ENCODE data around the gene HES6.

The HES6 gene

DNA sequence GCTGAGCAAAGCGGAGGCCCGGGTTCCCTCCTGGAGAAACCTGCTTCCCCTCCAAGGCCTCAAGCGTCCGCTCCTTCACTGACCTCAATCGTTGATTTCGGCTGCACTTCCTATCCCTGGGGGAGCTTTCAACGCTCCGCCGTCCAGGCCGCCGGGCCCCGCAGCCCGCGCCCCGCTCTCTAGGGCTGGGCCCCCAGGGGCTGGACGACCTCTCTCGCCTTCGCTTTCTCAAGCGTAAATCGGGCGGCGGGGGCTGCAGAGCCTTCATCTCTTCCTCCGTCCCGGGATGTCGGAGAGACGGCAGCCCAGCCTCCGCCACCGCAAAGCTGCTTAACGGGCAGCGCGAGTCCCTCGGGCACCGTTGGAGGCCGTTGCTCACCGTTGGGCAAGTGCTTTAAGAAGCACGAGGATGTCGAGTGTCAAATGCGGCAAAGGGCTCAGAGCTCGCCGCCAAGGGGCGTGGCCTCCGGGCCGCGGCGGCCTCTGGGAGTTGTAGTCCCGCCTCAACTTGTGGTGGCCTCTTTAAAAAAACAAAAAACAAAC, 8.5 kb downstream of the HES6 start:
- DNase-seq = peak; percentile 69

DNA sequence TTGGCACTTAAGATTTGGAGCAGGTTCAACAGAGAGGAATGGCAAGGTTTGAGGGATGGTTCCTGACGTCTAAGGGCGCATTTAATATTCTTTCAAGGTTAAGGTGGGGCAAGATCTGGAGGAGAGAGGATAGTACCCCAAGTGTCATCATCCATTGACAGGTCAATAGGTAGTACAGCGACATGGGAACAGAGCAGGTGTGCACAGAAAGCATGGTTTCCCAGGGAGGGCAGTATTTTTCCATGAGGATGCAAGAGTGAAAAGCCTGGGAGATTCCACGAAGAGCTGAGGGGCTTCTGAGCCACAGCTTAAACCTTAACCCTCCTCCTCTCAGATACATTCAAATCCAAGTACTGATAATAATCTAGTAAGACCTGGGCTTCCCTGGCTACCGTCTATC, 9.1 kb downstream of the HES6 start:
- DNase-seq = no peak

DNA sequence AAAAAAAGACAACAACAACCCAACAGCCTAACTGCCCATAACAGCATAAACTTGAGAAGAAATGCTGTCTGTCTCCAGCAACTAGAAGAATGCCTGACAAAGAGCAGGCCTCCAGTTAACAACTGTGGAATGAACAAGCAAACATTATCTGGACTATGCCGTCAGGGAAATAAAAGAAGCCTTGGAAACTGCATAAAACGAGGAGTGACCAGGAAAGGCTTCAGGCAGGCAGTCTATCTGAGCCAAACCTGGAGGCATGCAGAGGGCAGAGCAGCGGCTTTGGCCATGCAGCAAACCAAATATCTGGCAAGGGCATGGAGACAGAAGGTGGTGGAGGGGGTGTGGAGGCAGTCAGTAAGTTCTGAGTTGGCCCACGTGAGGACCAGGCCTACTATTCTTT, 11.1 kb downstream of the HES6 start:
- no peak for DNase-seq

DNA sequence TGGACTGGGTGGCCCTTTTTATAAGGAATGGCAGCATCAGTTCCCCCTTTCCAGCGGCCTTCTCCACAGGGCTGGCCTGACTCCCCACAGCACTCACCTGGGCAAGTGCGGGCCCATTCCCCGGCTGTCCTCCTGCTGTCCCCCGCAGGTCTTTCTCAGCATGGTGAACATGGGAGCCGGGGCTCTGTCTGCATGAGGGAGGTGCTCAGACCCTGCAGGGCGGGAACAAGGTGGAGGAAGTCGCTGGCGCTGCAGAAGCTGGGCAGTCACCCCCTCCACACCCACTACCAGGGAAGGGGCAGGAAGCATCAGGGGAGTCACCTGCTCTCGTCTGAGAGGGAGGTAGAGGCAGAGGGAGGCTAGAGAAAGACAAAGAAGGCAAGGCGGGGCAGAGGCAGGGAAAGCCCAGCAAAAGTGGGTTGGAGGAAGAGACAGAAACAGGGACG, 12.2 kb downstream of the HES6 start:
- DNase-seq = no peak

DNA sequence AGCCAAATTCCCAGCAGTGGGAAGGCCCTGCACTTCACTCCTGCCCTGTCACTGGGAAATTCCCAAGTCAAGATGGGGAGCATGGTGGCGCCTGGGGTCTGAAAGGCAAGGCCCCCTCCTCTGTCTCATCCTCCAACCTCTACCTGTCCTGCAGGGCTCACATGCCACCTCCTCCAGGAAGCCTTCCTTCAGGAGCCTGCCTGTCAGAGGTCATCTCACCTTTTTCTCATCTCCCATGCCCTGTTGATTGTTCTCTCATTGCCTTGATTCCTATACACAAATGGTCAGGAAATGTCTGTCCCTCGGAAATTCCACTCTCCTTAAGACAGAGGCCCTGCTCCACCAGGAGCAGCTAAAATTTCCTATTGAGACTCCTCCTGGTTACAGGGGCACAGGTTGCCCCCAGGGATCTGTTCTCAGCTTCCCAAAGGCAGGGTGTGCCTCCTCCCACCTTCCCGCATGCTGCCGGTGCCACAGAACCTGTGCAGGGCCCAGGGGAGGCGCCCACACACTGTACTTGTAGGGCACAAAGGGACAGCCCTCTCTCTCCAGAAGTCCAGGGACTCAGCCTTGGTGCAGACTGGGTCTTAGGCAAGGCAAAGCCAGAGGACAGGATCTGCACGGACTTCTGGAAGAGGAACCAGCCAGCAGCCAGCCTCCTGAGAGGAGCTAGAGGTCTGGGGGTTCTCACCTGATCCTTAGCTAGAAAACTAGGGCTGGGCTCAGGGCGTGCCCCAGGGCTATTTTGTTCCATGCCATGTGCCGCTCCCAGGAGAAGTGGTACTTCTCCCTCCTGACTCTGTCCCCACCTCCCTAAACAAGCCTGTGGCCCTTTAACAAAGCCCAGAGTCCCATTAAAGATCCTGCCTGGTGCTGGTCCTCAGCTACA, 12.9 kb downstream of the HES6 start:
- DNase-seq = no peak

DNA sequence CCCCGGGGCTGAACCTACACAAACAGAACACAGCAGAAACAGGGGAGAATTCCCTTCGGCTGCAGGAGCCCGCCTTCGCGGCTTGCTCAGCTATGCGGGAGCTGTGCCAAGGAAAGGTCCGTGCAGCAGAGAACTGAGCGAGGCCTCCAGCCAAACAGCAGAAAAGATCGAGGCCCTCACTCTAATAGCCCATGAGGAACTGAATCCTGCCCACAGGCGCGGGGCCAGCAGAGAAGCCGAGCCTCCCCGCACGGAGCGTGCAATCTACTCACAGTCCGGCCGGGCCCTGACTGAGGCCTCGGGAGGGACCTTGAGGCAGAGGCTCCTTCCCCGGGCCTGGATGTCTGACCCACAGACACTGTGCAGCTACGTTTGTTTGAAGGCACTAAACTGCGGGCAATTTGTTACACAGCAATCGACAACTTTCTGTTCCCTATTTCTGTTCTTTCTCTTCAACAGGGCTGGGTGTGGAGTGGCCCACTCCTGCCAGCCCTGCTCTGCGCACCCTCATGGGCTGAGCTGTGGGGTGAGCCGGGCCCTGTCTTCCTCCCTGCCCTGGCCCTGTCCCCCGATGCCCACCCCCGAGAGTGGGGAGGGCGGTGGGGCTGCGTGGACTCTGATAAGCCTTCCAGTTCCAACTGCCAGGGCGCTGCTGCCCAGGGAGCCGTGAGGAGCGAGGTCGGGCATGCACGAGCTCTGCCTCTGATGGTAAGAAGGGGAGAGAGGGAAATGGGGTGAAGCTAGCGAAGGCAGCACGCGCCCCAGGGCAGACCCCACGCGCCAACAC, 13.7 kb downstream of the HES6 start:
- no peak for DNase-seq

DNA sequence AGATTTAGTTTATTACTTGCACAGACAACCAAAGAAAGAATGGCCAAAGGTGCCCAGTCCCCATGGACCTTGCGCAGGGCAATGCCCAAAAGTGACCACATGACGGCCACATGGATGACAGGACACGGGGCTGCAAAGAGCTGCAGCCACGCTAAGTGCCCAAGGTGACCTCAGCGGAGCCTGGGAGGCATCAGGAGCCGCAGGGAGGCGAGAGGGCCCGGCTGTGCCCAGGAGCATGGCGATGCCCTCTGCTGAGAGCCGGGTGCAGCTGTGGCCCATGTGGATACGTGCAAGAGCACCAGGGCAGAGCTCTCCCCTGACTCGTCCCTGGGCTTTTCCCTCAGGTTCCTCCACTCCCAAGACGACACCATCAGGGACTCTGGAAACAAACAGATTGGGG, 14.7 kb downstream of the HES6 start:
- DNase-seq = no peak

DNA sequence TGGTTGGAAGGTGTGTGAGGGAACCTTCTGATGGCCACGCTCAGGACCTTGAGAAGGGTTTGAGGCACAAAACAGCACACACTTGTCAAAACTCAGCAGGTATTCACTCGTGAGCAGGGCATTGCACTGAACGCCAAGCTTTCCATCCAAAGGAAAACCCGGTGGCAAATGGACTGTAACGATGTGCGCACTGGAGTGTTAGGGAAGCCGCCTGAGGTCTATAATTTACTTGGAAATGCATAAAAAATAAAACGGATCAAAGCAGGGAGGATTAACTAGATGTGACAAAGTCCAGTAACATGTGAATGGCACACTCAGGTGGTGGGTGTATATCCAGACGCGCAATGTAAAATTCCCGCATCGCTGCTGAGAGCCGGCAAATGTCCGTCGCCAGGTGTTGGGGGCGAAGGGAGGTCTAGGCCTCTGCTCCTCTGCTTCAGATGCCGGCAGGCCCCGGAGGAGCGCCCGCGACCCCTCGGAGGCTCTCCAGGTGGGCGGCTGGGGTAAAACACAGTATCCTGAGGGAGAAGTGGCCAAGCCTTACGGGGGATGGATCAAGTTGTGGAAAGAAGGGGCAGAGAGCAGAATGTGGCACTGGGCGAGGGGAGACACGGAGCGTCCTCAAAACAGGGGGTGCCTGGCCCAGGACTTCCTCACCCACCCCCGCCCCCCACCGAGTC, 15.3 kb downstream of the HES6 start:
- DNase-seq = no peak

DNA sequence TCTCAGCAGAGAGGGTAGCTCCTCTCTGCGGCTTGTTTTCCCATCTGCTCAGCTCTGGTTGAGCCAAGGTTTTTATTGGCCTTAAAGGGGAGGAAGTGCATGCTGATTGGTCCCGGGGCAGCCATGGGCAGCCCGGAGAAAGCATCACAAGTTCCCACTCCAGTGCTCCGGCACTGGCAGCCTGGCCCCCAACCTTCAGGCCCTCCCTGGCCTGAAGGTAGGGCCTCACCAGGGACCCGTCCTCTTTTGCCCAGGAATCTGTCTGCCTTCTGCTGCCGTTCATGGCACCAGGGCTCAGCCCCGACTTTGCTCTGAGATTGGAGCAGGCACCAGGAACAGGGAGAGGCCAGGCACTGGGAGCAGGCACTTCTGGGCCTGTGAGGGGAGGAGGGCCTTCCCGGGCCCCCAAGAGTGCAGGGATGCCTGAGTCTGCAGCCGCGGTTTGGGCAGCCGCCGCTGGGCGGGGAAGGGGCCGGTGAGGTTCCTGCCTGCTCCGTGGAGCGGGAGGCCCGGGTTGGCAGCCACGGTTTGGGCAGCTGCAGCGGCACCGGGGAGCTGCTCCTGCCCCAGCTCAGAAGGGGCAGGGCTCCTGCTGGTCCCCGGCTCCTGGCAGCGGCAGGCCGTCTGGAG, 18.8 kb downstream of the HES6 start:
- DNase-seq = no peak

DNA sequence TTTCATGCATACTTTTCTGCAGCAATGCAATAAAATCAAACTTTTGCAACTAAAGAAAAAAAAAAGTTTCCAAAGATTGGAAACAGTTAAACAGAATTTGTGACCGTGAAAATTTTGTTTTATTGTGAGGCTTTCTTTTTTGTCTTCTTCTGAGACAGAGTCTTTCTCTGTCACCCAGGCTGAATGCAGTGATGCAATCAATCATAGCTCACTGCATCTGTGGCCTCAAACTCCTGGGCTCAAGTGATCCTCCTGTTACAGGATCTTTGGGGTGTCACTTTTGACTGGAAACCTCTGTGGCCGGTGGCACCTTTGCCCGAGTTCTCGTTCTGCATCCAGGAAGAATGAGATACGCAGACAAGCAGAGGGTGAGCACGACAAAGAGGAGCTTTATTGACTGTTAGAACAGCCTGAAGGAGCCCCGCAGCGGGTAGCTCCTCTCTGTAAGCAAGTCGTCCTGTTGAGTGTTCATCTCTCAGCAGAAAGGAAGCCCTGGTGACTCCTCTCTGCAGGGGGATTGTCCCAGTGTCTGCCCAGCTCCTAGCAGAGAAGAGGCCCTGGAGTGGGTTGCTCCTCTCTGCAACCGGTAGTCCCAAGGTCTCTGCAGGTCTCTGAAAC, 19.5 kb downstream of the HES6 start:
- DNase-seq = no peak

DNA sequence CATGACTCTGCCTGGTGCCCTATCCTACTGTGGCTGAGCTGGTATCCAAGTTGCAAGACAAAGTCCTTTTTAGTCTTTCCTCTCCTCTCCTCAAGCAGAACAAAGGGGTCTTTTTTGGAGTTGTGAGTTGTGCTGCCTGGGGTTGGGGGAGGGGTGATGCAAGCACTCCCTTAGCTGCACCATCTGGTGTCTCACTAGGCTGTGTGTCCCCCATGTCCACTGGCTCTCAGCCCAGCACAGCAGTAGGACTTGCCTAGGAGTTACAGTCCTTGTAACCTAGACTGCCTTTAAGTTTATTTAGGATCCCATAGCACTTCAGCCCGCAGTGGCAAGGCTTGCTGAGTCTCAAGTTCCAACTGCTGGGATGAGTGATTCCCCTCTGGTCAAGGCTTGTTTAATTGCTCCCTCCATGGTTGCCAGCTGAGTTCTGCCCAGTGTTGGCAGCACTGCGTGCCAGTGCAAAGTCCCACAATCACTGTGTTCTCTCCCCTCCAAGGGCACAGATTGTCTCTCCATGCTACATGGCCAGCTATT, 23.1 kb downstream of the HES6 start:
- DNase-seq = no peak

DNA sequence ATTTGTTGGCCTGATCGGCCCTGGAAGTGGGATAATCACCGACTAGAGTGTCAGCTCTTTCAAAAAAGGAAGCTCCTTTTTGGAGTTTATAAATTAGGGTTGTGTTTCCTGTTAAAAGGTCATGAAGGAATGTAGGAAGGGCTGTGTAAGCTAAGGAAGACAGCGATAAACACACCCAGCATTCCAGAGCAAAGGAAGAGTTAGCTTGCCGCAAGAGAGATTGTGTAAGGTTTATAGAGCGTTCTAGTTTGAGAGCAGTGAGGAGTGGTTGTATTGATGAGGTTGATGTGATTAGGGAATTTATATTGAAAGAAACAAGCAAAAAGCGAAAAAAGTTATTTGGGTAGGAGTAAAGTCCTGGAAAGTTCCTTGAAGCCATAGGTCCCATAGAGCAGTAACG, 32.8 kb downstream of the HES6 start:
- DNase-seq = no peak

DNA sequence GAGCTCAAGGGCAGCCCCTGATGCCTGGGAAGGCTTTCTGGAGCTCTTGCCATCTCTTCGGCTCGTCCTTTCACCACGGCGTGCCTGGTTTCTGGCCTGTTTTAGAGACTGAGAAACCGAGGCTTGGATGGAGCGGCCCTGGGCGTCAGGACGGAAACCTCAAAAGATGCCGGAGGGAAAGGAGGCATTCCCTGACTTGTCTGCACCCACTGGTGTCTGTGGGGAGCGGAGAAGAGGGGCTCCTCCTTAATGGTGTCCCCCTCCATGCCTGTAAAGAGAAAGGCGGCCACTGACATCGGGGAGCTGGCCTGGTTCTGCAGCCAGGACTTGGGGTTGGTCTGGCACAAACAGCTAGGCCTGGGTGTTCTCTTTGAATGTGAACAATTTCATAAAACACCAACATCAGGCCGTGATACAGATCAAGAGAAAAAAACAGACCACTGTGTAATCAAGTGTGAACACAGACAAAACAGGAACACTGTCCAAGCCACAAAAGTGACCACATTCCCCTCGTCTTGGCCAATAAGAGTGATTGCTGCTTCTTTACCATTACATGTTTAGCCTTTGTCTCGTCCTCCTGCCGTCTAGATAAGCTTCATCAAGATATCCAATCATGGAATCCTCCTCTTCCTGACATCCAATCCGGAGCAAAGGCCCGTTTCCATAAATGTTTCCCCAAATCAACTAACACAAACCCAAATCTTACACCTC, 35.7 kb downstream of the HES6 start:
- DNase-seq = no peak

DNA sequence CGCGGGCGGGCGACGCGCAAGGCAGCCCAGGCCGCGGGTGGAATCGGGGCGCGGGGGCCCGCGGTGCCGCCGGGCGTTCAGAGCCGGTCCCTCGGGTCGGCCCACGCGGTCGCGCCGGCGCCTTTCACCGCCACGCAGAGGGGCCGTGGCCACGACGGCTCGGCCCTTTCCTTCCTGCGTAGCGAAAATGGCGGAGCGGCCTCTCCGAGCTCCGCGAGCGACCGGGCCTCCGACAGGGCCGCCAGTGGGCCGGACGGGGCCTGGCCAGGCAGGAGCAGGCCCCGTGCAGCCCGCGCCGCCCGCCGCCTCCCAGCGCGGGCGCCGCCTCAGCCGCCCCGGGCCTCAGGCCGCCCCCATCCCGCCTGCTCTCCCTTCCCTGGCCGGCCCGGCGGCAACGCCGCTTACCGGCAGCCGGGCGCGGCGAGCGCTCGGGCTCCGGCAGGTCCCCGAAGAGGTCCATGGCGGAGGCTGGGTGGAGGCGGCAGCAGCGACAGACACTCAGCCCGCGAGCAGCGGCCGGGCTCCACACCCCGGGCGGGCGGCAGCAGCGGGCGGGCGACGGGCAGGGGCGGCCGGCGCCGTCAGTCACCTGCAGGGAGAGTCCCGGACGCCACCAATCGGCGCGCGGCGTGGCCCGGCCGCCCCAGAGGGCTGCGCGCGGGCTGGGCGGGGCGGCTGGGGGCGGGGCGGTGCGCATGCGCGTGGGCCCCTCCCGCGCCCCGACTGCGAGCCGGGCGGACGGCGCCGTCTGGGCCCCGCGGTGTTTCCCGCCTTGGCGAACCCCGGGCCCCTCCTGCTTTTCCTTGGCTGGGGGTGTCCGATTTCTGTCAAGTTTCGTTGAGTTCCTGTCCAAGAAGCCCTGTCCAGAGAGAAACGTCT, 36.5 kb downstream of the HES6 start, which contains the start of gene ILKAP:
Gene ILKAP (minus strand): TSS at position 602 of the 879 bp plus-strand sequence. CDS start 142 bp downstream, at position 460.
- DNase-seq = peak; percentile 82

DNA sequence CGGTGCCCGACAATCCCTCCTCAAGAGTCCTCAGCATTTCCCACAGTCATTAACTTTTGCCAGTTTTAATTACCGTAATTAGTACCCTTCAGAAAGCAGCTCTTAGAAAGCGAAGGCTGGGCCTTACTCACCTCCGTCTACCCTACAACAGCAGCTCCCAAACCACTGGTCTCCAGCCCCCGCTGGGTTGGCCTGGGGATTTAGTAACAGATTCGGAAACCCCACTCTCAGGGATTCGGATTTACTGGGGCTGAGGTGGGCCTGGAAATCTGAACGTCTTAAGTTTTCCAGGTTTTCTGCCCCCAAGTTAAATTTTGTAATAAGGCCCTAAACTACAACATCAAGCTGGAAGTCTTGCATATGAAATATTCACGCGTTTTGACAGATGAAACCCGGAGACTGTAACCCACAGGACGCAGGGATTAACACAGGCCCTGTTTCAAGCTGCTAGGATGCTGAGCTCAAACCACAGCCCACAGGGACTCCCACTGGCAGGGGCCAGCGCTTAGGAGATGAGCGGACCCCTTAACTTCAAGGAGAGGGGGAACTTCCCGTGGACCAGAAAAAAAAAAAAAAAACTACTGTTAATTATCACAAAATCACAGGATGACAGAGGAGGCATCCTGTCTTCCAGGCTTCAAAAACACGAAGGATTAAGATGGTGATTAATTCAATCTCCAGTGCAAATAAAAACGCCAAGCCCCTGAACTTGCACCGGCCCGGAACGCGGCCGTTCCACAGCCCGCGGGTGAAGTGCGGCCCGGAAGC, 37.3 kb downstream of the HES6 start:
- DNase-seq = no peak

DNA sequence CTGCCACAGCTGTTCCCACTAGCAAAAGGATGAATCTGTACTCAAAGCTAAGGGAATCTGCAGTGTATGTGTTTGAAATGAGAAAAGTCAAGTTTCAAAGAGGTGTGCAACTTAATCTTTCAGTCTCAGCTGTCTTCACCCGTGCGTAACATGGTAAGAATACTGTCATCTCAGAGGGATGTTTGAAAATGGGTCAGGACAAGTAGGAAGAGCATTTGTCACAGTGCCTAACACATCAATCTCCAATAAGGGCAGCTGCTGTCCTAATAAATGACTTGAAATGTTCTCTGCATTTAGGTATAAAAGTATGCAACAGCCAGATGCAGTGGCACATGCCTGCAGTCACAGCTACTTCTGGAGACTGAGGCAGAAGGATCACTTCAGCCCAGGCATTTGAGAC, 49.4 kb downstream of the HES6 start:
- DNase-seq = no peak
